Measurements from ENCODE around the gene C6orf132. TPM values are rescaled to one million over a fixed set of nuclear protein-coding genes. Genes with fewer than 3 reads are reported as not detected.

C6orf132 gene
- total and polyA plus RNA-seq, 9 of the 15 experiments (the other 6 are each of a cell fraction or from before 2014, with no cell fraction given), result 0.06 to 0.35 (median 0.14) TPM

DNA sequence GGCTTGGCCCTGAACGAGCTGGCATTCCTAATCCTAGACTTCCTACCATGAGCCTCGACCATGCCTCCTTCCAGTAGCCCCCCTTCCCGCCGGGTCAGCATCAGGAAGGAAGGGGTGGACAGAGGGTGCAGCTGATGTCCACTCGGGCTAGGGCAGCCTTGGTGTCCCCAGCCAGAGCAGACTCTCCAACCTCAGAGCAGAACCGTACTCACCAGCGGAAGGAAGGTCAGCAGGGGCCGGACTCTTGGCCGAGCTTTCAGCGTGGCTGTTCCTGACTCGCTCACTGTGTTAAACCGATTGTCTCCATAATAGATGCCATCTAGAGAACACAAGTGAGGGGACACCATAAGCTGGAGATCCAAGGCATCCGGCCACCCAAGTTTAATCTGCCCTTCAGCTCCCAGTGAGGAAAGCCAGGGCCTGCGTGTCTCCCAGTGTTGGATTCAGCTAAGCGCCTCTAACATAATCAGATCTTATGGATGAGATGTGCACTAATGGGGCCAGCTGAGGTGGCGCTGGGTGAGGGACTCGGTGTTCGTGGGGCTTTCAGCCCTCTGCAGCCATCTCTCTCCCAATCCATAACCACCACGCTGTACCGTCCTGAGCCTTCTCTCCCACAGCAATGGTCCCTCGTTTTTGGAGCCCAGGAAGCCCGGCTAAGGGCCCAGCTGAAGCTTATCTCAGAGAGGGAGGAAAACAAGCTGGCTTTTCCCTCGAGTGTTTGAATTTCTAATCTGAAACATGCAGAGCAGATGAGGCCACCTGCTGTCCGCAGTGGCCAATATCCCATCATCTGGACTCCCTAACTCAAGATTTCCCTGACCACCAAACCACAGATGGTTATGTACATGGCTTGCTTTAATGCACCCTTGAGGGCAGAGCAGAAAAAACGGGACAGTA lies 13.7 kb downstream of the C6orf132 start (continued):
- TF ChIP-seq KDM1A (IDR thresholded peaks at IDR 0.05), result peak; percentile 95 to 96
- no peak for TF ChIP-seq ZNF699 (CRISPR knock-in tag; IDR thresholded peaks at IDR 0.05; ENCODE audit: insufficient replicate concordance)
- TF ChIP-seq CREB3L1 (IDR thresholded peaks at IDR 0.05; ENCODE audit: borderline replicate concordance, low read depth), result no peak
- no peak for TF ChIP-seq ZNF431 (CRISPR knock-in tag; IDR thresholded peaks at IDR 0.05)
- TF ChIP-seq EP400 (IDR thresholded peaks at IDR 0.05), result no peak
- TF ChIP-seq TFAM (CRISPR knock-in tag; conservative IDR thresholded peaks at IDR 0.05), result no peak
- TF ChIP-seq, protein P1, sequence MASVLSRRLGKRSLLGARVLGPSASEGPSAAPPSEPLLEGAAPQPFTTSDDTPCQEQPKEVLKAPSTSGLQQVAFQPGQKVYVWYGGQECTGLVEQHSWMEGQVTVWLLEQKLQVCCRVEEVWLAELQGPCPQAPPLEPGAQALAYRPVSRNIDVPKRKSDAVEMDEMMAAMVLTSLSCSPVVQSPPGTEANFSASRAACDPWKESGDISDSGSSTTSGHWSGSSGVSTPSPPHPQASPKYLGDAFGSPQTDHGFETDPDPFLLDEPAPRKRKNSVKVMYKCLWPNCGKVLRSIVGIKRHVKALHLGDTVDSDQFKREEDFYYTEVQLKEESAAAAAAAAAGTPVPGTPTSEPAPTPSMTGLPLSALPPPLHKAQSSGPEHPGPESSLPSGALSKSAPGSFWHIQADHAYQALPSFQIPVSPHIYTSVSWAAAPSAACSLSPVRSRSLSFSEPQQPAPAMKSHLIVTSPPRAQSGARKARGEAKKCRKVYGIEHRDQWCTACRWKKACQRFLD (CRISPR knock-in tag; IDR thresholded peaks at IDR 0.05), result peak; percentile 91; the same call in 1 of the 2 replicates
- TF ChIP-seq TEAD1 (CRISPR knock-in tag; IDR thresholded peaks at IDR 0.05), result no peak
- TF ChIP-seq CREM (IDR thresholded peaks at IDR 0.05; ENCODE audit: low read depth), result peak; percentile 21; the same call in 1 of the 2 replicates
- 0 out of 3 replicates have a peak, but pooled peaks of 1 of the 2 experiments have one; percentile 15 for TF ChIP-seq CBX3 (IDR thresholded peaks at IDR 0.05; ENCODE audit: borderline replicate concordance in 1 of 2, low read length in 2 of 2)
- TF ChIP-seq MEIS2 (IDR thresholded peaks at IDR 0.05; ENCODE audit: partially characterized antibody), result peak; percentile 2
- TF ChIP-seq, protein P2, sequence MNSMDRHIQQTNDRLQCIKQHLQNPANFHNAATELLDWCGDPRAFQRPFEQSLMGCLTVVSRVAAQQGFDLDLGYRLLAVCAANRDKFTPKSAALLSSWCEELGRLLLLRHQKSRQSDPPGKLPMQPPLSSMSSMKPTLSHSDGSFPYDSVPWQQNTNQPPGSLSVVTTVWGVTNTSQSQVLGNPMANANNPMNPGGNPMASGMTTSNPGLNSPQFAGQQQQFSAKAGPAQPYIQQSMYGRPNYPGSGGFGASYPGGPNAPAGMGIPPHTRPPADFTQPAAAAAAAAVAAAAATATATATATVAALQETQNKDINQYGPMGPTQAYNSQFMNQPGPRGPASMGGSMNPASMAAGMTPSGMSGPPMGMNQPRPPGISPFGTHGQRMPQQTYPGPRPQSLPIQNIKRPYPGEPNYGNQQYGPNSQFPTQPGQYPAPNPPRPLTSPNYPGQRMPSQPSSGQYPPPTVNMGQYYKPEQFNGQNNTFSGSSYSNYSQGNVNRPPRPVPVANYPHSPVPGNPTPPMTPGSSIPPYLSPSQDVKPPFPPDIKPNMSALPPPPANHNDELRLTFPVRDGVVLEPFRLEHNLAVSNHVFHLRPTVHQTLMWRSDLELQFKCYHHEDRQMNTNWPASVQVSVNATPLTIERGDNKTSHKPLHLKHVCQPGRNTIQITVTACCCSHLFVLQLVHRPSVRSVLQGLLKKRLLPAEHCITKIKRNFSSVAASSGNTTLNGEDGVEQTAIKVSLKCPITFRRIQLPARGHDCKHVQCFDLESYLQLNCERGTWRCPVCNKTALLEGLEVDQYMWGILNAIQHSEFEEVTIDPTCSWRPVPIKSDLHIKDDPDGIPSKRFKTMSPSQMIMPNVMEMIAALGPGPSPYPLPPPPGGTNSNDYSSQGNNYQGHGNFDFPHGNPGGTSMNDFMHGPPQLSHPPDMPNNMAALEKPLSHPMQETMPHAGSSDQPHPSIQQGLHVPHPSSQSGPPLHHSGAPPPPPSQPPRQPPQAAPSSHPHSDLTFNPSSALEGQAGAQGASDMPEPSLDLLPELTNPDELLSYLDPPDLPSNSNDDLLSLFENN (IDR thresholded peaks at IDR 0.05; ENCODE audit: low read depth in 2 of 2, low read length in 2 of 2), result 0 out of 4 replicates have a peak, but pooled peaks of 1 of the 2 experiments have one; percentile 42
- TF ChIP-seq, protein P3, sequence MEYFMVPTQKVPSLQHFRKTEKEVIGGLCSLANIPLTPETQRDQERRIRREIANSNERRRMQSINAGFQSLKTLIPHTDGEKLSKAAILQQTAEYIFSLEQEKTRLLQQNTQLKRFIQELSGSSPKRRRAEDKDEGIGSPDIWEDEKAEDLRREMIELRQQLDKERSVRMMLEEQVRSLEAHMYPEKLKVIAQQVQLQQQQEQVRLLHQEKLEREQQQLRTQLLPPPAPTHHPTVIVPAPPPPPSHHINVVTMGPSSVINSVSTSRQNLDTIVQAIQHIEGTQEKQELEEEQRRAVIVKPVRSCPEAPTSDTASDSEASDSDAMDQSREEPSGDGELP (CRISPR knock-in tag; IDR thresholded peaks at IDR 0.05; ENCODE audit: borderline replicate concordance), result peak; percentile 93
- TF ChIP-seq, protein P4, sequence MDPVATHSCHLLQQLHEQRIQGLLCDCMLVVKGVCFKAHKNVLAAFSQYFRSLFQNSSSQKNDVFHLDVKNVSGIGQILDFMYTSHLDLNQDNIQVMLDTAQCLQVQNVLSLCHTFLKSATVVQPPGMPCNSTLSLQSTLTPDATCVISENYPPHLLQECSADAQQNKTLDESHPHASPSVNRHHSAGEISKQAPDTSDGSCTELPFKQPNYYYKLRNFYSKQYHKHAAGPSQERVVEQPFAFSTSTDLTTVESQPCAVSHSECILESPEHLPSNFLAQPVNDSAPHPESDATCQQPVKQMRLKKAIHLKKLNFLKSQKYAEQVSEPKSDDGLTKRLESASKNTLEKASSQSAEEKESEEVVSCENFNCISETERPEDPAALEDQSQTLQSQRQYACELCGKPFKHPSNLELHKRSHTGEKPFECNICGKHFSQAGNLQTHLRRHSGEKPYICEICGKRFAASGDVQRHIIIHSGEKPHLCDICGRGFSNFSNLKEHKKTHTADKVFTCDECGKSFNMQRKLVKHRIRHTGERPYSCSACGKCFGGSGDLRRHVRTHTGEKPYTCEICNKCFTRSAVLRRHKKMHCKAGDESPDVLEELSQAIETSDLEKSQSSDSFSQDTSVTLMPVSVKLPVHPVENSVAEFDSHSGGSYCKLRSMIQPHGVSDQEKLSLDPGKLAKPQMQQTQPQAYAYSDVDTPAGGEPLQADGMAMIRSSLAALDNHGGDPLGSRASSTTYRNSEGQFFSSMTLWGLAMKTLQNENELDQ (CRISPR knock-in tag; IDR thresholded peaks at IDR 0.05; ENCODE audit: borderline replicate concordance), result no peak

All from K562 (cell line).